GM06990 (cell line): ENCODE data around the gene AHRR.

Source experiments
- DNase-seq: peaks from one replicate; pipeline ENCODE4 v3.0.0-alpha.2; 2011; ENCODE audit not compliant: insufficient read length; ENCODE audit errors: extremely low read depth
- H3K27me3 ChIP-seq: replicated peaks from 2 replicates; pipeline ENCODE4 v1.6.0; 2011; ENCODE audit warnings: low read length; ENCODE audit not compliant: control insufficient read depth, insufficient read depth
- H3K36me3 ChIP-seq: 2 replicates; pipeline ENCODE4 v1.5.1; 2011; ENCODE audit warnings: low read length; ENCODE audit not compliant: control insufficient read depth, insufficient read depth
- H3K4me3 ChIP-seq: replicated peaks from 2 replicates; pipeline ENCODE4 v1.5.1; 2011; ENCODE audit warnings: low read depth, mild to moderate bottlenecking, control low read depth, low read length
- CTCF ChIP-seq: IDR thresholded peaks from 2 replicates; pipeline ENCODE4 v1.5.1; 2011; ENCODE audit warnings: low read length, control low read depth, mild to moderate bottlenecking, inconsistent platforms; ENCODE audit not compliant: insufficient read depth, poor library complexity, severe bottlenecking

Gene AHRR

GRCh38 chr5:477871-478270 lies 156.4 kb downstream of the AHRR start:
- Histone ChIP-seq H3K36me3 (no peaks in the 10 kb centered on the region; the same call in 1 of the 2 replicates), H3K27me3 (no peaks in the 10 kb centered on the region), H3K4me3 (no peak overlapping the region)
- TF ChIP-seq CTCF = no peak
- no peak for DNase-seq

- no peaks in the 10 kb centered on the region for H3K27me3 ChIP-seq
- no peak for DNase-seq
- no peak for TF ChIP-seq CTCF
- H3K4me3 ChIP-seq = no peak overlapping the region
- no peaks in the 10 kb centered on the region; the same call in 1 of the 2 replicates for H3K36me3 ChIP-seq
Measured at GRCh38 chr5:478369-478981, 157.0 kb downstream of the AHRR start.

GRCh38 chr5:478982-479535 lies 157.5 kb downstream of the AHRR start:
- Histone ChIP-seq H3K27me3 (no peaks in the 10 kb centered on the region), H3K36me3 (no peaks in the 10 kb centered on the region; the same call in 1 of the 2 replicates), H3K4me3 (no peak overlapping the region)
- DNase-seq = no peak
- TF ChIP-seq CTCF = no peak

GRCh38 chr5:479566-480319 lies 158.2 kb downstream of the AHRR start:
- no peak for TF ChIP-seq CTCF
- DNase-seq = no peak
- Histone ChIP-seq H3K27me3 (no peaks in the 10 kb centered on the region), H3K36me3 (no peaks in the 10 kb centered on the region; the same call in 1 of the 2 replicates), H3K4me3 (no peak overlapping the region)

- no peak for TF ChIP-seq CTCF
- DNase-seq = no peak
- no peaks in the 10 kb centered on the region for H3K27me3 ChIP-seq
- H3K4me3 ChIP-seq = no peak overlapping the region
- H3K36me3 ChIP-seq = no peaks in the 10 kb centered on the region; the same call in 1 of the 2 replicates
Measured at GRCh38 chr5:481347-481746, 159.8 kb downstream of the AHRR start.
